AG09319 (cell line): ENCODE results near the gene GRIN2B.

Experiments
- DNase-seq: peaks from one replicate; pipeline ENCODE4 v3.0.0-alpha.2; 2010; ENCODE audit warnings: low read depth; ENCODE audit errors: extremely low read depth
- CTCF ChIP-seq: IDR thresholded peaks from 2 replicates; pipeline ENCODE4 v1.5.1; 2011; ENCODE audit warnings: low read depth, mild to moderate bottlenecking, inconsistent platforms, low read length, moderate library complexity

Gene GRIN2B

DNA sequence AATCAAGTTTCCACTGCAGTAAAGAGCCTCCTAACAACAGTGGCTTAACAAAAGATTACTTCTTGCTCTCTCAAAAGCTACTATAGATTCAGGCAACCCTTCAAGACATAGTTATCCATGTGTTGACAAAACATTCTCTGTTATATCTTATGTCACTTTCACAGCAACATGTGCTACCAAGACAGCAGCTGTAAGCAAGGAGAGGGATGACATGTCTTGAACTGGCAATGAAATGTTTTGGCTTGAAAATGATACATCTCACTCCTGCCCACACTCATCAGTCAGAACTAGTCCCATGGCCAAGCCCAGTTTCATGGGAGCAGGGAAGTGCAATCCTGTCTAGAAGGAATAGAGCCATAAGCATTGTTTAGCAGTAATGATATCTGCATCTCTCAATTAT is 10.7 kb upstream of the GRIN2B start:
- no peak for TF ChIP-seq CTCF
- no peak for DNase-seq

DNA sequence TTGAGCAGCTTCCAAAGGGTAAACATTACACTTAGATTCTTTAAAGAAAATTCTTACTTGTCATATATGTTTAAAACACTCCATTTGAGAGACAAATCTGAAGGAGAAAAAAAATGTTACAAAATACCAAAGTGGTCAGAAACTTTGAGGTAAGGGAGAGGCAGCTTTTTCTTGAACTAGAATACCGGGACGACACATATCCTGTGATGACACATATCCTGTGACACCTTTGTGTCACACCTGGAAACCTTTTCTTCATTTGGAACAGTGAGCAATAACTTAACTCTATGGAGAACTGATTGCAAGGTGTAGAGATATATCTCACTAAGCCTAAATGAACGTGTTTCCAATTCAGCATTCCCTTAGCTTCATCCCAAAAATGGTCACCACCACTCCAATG is 4.6 kb upstream of the GRIN2B start:
- DNase-seq: no peak
- TF ChIP-seq CTCF: no peak

DNA sequence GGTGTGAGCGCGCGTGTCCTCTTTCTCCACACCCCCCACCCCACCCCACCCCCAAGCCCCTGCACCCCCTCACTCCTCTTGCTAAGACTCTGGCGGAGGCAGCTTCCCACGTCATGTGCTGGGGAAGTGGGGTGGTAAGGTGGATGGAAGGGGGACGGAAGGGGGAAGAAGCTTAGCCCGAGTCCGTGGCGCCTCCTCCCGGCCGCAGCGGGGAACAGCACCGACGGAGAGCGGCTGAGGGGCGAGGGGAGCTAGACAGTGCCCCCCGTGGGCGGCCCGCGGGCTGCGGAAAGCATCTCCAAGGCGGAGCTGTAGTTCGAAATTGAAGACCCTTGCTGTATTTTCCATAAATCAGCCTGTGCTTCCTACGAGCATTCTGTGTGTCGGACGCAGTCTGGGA is 588 bp upstream of the GRIN2B start:
- no peak for TF ChIP-seq CTCF
- no peak for DNase-seq

DNA sequence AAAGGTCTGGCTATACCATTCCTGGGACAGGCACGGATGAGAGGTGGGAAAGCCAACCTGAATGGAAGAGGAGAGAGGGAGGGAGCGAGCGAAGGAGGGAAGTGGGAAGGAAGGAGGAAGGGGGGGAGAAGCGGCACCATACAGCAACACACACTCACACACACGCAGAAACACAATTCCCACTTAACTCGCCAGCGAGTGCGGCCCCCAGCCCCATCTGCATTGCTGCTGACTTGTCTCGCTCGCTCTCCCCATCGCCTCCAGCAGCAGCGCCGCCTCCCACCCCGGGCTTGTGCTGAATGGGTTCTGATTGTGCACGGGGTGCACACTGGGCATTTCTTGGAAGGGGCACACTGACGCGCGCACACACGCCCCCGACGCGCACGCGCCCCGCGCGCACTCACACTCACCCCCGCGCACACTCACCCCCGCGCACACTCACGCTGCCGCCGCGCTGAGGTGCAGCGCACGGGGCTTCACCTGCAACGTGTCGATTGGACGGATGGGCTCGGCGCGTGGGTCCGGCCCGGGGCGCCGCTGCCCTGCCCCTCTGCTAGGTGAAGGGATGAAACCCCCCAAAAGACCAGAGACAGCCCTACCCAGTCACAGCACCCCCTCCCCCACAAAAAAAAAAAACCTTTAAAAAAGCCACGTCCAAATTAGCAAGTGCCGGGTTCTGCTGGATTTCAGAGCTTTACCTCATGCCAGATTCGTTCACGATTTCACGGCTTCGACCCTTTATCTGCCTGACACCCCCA is 685 bp downstream of the GRIN2B start:
- TF ChIP-seq CTCF: no peak
- no peak for DNase-seq

- TF ChIP-seq CTCF: no peak
These were observed 1.5 kb downstream of the GRIN2B start for GRCh38 chr12:13979772-13980378.

GRCh38 chr12:13978876-13979275 is 2.5 kb downstream of the GRIN2B start:
- DNase-seq: no peak
- no peak for TF ChIP-seq CTCF

More at GRCh38 chr12:13979772-13980378, 1.5 kb downstream of the GRIN2B start:
- no peak for DNase-seq

- DNase-seq: no peak
- no peak for TF ChIP-seq CTCF
These were observed 4.5 kb downstream of the GRIN2B start for GRCh38 chr12:13976880-13977279.
